PC-3 (cell line): ENCODE results near the gene NBAS. TPM values are rescaled to one million over a fixed set of nuclear protein-coding genes. Genes with fewer than 3 reads are reported as not detected.

Experiments
- ATAC-seq: fragments of 200-7000 bp; cut with Tn5 transposase; 2 replicates; pipeline ENCODE4 v1.9.1; 2020; ENCODE audit warnings: mild to moderate bottlenecking, moderate library complexity
- BruUV-seq: library from RNA; stranded (reverse); fragments of 400-500 nt; replicated peaks from 2 replicates; lab custom pipeline; 2021; lab: Mats Ljungman, UMichigan
- CTCF ChIA-PET: fragments of 300-600 bp; sonication (Branson Sonifier 250); formaldehyde crosslinking; loops from one replicate; lab custom pipeline; 2022; ENCODE audit warnings: antibody characterized with exemption; lab: Charles Lee
- POLR2A ChIA-PET: fragments of 300-600 bp; sonication (Branson Sonifier 250); formaldehyde crosslinking; loops from one replicate; lab custom pipeline; 2022; ENCODE audit warnings: antibody characterized with exemption; ENCODE audit not compliant: unreplicated experiment; lab: Charles Lee
- DNase-seq: peaks from one replicate; pipeline ENCODE4 v3.0.0-alpha.2; 2015
- H2AFZ ChIP-seq: fragments of 300-600 bp; sonication (generic); 2 replicates; pipeline ENCODE4 v1.6.0; 2016; ENCODE audit warnings: antibody characterized with exemption, low read length
- H3F3A ChIP-seq: fragments of 300-600 bp; sonication (generic); one replicate; pipeline ENCODE4 v1.6.0; 2017; ENCODE audit warnings: antibody characterized with exemption, low read length, control low read depth, mild to moderate bottlenecking; ENCODE audit not compliant: unreplicated experiment
- H3K27ac ChIP-seq: fragments of 300-600 bp; sonication (generic); 2 replicates; pipeline ENCODE4 v1.5.1; 2016; ENCODE audit warnings: mild to moderate bottlenecking, low read length
- H3K27me3 ChIP-seq: fragments of 300-600 bp; sonication (generic); 2 replicates; pipeline ENCODE4 v1.6.1; 2016; ENCODE audit warnings: low read length, mixed read lengths
- H3K36me3 ChIP-seq: fragments of 300-600 bp; sonication (generic); 2 replicates; pipeline ENCODE4 v1.6.1; 2016; ENCODE audit warnings: low read depth, mixed run types, low read length, mixed read lengths
- H3K4me1 ChIP-seq: fragments of 300-600 bp; sonication (generic); 2 replicates; pipeline ENCODE4 v1.5.1; 2016; ENCODE audit warnings: low read length; ENCODE audit not compliant: insufficient read depth
- H3K4me2 ChIP-seq: fragments of 300-600 bp; sonication (generic); 2 replicates; pipeline ENCODE4 v1.6.0; 2016; ENCODE audit warnings: low read length
- H3K4me3 ChIP-seq: fragments of 300-600 bp; sonication (generic); 2 replicates; pipeline ENCODE4 v1.5.1; 2016; ENCODE audit warnings: mild to moderate bottlenecking, low read length, mixed read lengths
- H3K79me2 ChIP-seq: fragments of 300-600 bp; sonication (generic); 2 replicates; pipeline ENCODE4 v1.6.1; 2017; ENCODE audit warnings: low read length, mixed read lengths
- H3K9ac ChIP-seq: fragments of 300-600 bp; sonication (generic); 2 replicates; pipeline ENCODE4 v1.6.0; 2016; ENCODE audit warnings: mild to moderate bottlenecking, low read length
- H3K9me2 ChIP-seq: fragments of 300-600 bp; sonication (generic); replicated peaks from 2 replicates; pipeline ENCODE4 v1.6.1; 2016; ENCODE audit warnings: mixed run types, low read length, mixed read lengths
- H3K9me3 ChIP-seq: fragments of 300-600 bp; sonication (generic); 2 replicates; pipeline ENCODE4 v1.6.1; 2016; ENCODE audit warnings: low read length, mixed read lengths
- H4K20me1 ChIP-seq: fragments of 300-600 bp; sonication (generic); 2 replicates; pipeline ENCODE4 v1.6.1; 2016; ENCODE audit warnings: low read length, mixed read lengths
- CTCF ChIP-seq: fragments of 300-600 bp; sonication (generic); conservative IDR thresholded peaks from 2 replicates; pipeline ENCODE4 v1.5.1; 2017; ENCODE audit warnings: antibody characterized with exemption, low read depth, mild to moderate bottlenecking, low read length
- EZH2 ChIP-seq: fragments of 300-600 bp; sonication (generic); IDR thresholded peaks from one replicate; pipeline ENCODE4 v1.6.1; 2017; ENCODE audit warnings: antibody characterized with exemption, mild to moderate bottlenecking, low read length; ENCODE audit not compliant: unreplicated experiment
- EZH2phosphoT487 ChIP-seq: fragments of 300-600 bp; sonication (generic); IDR thresholded peaks from 2 replicates; pipeline ENCODE4 v1.6.1; 2018; ENCODE audit warnings: mild to moderate bottlenecking, antibody characterized with exemption, low read length, borderline replicate concordance
- intact Hi-C: fragments of 100-400 bp; cut with micrococcal nuclease; formaldehyde crosslinking; loops from 2 replicates; pipeline ENCODE4 v1.9.0; 2023
- total RNA-seq: library from RNA; depleted of rRNA; stranded (reverse); fragments of >200 nt; gene quantifications from 2 replicates; pipeline ENCODE4 v1.2.3, GENCODE V29; 2014

The NBAS gene
- total RNA-seq, 1 experiment from 2014 or later = 37.2 TPM

- Histone ChIP-seq H3K27ac (no peak overlapping the region), H3K9me3 (no peaks in the 10 kb centered on the region)
- no TSS peak for BruUV-seq
Observed at GRCh38 chr2:15480552-15480951, 80.6 kb downstream of the NBAS start.

DNA sequence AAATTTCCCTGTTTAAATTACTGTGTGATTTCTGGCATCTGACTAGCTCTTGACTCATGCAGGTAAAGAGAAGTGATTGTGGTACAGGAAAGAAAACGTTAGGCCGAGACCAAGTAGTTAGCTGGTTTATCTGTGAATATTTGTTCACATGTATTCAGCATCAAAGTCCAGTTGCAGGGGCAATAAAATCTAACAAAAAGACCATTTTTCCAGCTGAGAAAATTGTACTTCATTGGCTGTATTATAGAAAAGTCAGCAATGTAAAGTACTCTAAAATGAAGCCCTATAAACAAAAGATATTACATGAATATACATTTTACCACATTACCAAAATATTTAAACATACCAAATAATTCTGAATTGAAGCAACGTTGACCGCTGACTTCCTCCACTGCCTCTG, 88.3 kb downstream of the NBAS start:
- Histone ChIP-seq H3K27me3 (no peaks in the 10 kb centered on the region), H3K9me2 (no peaks in the 10 kb centered on the region), H3K27ac (no peak overlapping the region), H3K4me1 (no peaks in the 10 kb centered on the region), H4K20me1 (no peaks in the 10 kb centered on the region), H3K9me3 (no peaks in the 10 kb centered on the region), H2AFZ (no peak overlapping the region), H3K4me3 (no peak overlapping the region), H3K4me2 (no peak overlapping the region), H3K79me2 (no peaks in the 10 kb centered on the region), H3F3A (no peaks in the 10 kb centered on the region), H3K36me3 (peaks cover 14% of the 10 kb centered on the region), H3K9ac (no peak overlapping the region)
- BruUV-seq = no TSS peak
- TF ChIP-seq EZH2phosphoT487 = no peak
- TF ChIP-seq EZH2 = no peak
- TF ChIP-seq CTCF = no peak
- intact Hi-C loops = no loop called here
- ChIA-PET POLR2A (no interaction called here), CTCF (no interaction called here)
- ATAC-seq (no peak), DNase-seq (no peak)

More at GRCh38 chr2:15480552-15480951, 80.6 kb downstream of the NBAS start:
- Histone ChIP-seq H4K20me1 (no peaks in the 10 kb centered on the region), H3K4me1 (no peaks in the 10 kb centered on the region), H3K4me3 (no peak overlapping the region), H3K9ac (no peak overlapping the region), H3K27me3 (no peaks in the 10 kb centered on the region), H3F3A (no peaks in the 10 kb centered on the region), H2AFZ (no peak overlapping the region), H3K36me3 (peaks cover 5% of the 10 kb centered on the region; the same call in 1 of the 2 replicates), H3K79me2 (no peaks in the 10 kb centered on the region), H3K9me2 (no peaks in the 10 kb centered on the region), H3K4me2 (no peak overlapping the region)
- no peak for TF ChIP-seq CTCF
- TF ChIP-seq EZH2 = no peak
- TF ChIP-seq EZH2phosphoT487 = no peak
- POLR2A ChIA-PET = no interaction called here
- no peak for ATAC-seq
- CTCF ChIA-PET = no interaction called here
- intact Hi-C loops = no loop called here
- no peak for DNase-seq

- ATAC-seq (no peak), DNase-seq (peak; percentile 47)
- POLR2A ChIA-PET = no interaction called here
- Histone ChIP-seq H3K79me2 (no peaks in the 10 kb centered on the region), H3K27me3 (no peaks in the 10 kb centered on the region), H2AFZ (no peak overlapping the region), H4K20me1 (no peaks in the 10 kb centered on the region), H3K9me2 (no peaks in the 10 kb centered on the region), H3K27ac (no peak overlapping the region), H3K4me1 (no peaks in the 10 kb centered on the region), H3K9ac (no peak overlapping the region), H3K4me2 (no peak overlapping the region), H3F3A (no peaks in the 10 kb centered on the region), H3K4me3 (no peak overlapping the region), H3K9me3 (no peaks in the 10 kb centered on the region), H3K36me3 (peaks cover 20% of the 10 kb centered on the region)
- intact Hi-C loops = no loop called here
- no TSS peak for BruUV-seq
- CTCF ChIA-PET = no interaction called here
- TF ChIP-seq EZH2phosphoT487 (no peak), EZH2 (no peak), CTCF (no peak)
Observed at GRCh38 chr2:15472133-15472532, 89.0 kb downstream of the NBAS start.
